Neural crest cell (in vitro differentiated cells): ENCODE results near the gene SUFU. TPM values are rescaled to one million over a fixed set of nuclear protein-coding genes. Genes with fewer than 3 reads are reported as not detected.
A peak's percentile ranks its signal among the peaks of the same experiment; 100 is the strongest.
"Not testable (repeated sequence)": the region's sequence is repeated elsewhere in the genome, so short reads cannot be mapped to it uniquely, and the experiment has no call there.

Experiments used
- DNase-seq: peaks from one replicate; pipeline ENCODE4 v3.0.0; 2021; ENCODE audit warnings: low read depth, mixed read lengths, low spot score
- H3K27ac Mint-ChIP-seq: one replicate; pipeline ENCODE4 v1.8.0; 2021; ENCODE audit warnings: mild to moderate bottlenecking, mixed read lengths; ENCODE audit not compliant: unreplicated experiment
- H3K27me3 Mint-ChIP-seq: 2 replicates; pipeline ENCODE4 v1.8.0; 2021; ENCODE audit warnings: low read depth, mild to moderate bottlenecking, mixed read lengths
- H3K36me3 Mint-ChIP-seq: 2 replicates; pipeline ENCODE4 v1.8.0; 2021; ENCODE audit warnings: low read depth, mild to moderate bottlenecking, mixed read lengths
- H3K4me1 Mint-ChIP-seq: 2 replicates; pipeline ENCODE4 v1.8.0; 2021; ENCODE audit warnings: mixed read lengths
- H3K4me3 Mint-ChIP-seq: one replicate; pipeline ENCODE4 v1.8.0; 2021; ENCODE audit warnings: mild to moderate bottlenecking, mixed read lengths
- H3K9me3 Mint-ChIP-seq: 2 replicates; pipeline ENCODE4 v1.8.0; 2021; ENCODE audit warnings: mixed read lengths
- CTCF ChIP-seq: fragments of 200-600 bp; sonication (generic); conservative IDR thresholded peaks from 2 replicates; pipeline ENCODE4 v1.5.0; 2021; ENCODE audit warnings: antibody characterized with exemption, mild to moderate bottlenecking
- total RNA-seq: library from RNA; stranded (reverse); gene quantifications from 2 replicates; pipeline ENCODE4 v1.2.1, GENCODE V29; 2021

The SUFU gene
- total RNA-seq, 1 donor from 2014 or later = 27.1 TPM

GRCh38 chr10:102661658-102662028 is 157.9 kb downstream of the SUFU start:
- Mint-ChIP-seq H3K4me1 (peaks cover 25% of the 10 kb centered on the region), H3K36me3 (peaks cover 3% of the 10 kb centered on the region), H3K9me3 (no peaks in the 10 kb centered on the region), H3K27ac (no peak overlapping the region), H3K27me3 (no peaks in the 10 kb centered on the region), H3K4me3 (peak overlapping the region; percentile 64)
- no peak for TF ChIP-seq CTCF
- no peak for DNase-seq

GRCh38 chr10:102665904-102666509 is 162.2 kb downstream of the SUFU start:
- H3K27me3 Mint-ChIP-seq = no peaks in the 10 kb centered on the region

GRCh38 chr10:102667411-102667810 is 163.6 kb downstream of the SUFU start:
- H3K9me3 Mint-ChIP-seq = not testable (repeated sequence)

More at GRCh38 chr10:102665904-102666509, 162.2 kb downstream of the SUFU start:
- Mint-ChIP-seq H3K36me3 (no peaks in the 10 kb centered on the region), H3K27ac (no peak overlapping the region), H3K4me3 (peak overlapping the region; percentile 32), H3K4me1 (peaks cover 44% of the 10 kb centered on the region), H3K9me3 (no peaks in the 10 kb centered on the region)
- DNase-seq = no peak
- TF ChIP-seq CTCF = no peak

GRCh38 chr10:102668326-102669107 is 164.7 kb downstream of the SUFU start:
- no peaks in the 10 kb centered on the region for H3K9me3 Mint-ChIP-seq
- H3K36me3 Mint-ChIP-seq = no peaks in the 10 kb centered on the region
- H3K4me1 Mint-ChIP-seq = peaks cover 49% of the 10 kb centered on the region
- peak overlapping the region; percentile 80 for H3K4me3 Mint-ChIP-seq
- no peak overlapping the region for H3K27ac Mint-ChIP-seq
- TF ChIP-seq CTCF = no peak
- DNase-seq = no peak
- no peaks in the 10 kb centered on the region for H3K27me3 Mint-ChIP-seq

More at GRCh38 chr10:102667411-102667810, 163.6 kb downstream of the SUFU start:
- H3K4me1 Mint-ChIP-seq = peaks cover 38% of the 10 kb centered on the region
- not testable (repeated sequence) for DNase-seq, H3K27me3 Mint-ChIP-seq, H3K36me3 Mint-ChIP-seq
- peak overlapping the region; percentile 82 for H3K27ac Mint-ChIP-seq
- H3K4me3 Mint-ChIP-seq = peak overlapping the region; percentile 80

- DNase-seq = no peak
- Mint-ChIP-seq H3K9me3 (no peaks in the 10 kb centered on the region), H3K27ac (peak overlapping the region; percentile 75), H3K36me3 (no peaks in the 10 kb centered on the region), H3K4me3 (no peak overlapping the region), H3K27me3 (no peaks in the 10 kb centered on the region), H3K4me1 (peaks cover 56% of the 10 kb centered on the region)
- TF ChIP-seq CTCF = peak; percentile 48
Observed at GRCh38 chr10:102669206-102670064, 165.7 kb downstream of the SUFU start.
